ENCODE data around the gene FGF8. TPM values are rescaled to one million over a fixed set of nuclear protein-coding genes. Genes with fewer than 3 reads are reported as not detected.

FGF8 gene
- total and polyA plus RNA-seq, 10 of the 15 experiments (the other 5 are each of a cell fraction or from before 2014, with no cell fraction given), result 0.08 to 0.43 (median 0.17) TPM; not detected in 7

GRCh38 chr10:101784558-101784957 is 8.6 kb upstream of the FGF8 start:
- H3K79me2 ChIP-seq (ENCODE audit: control insufficient read depth, insufficient read depth, low read length), result peaks cover 11% of the 10 kb centered on the region
- H3K36me3 ChIP-seq (ENCODE audit: control insufficient read depth in 2 of 2, insufficient read depth in 2 of 2, low read length in 1 of 2), result peaks cover 4 to 18% of the 10 kb centered on the region in 2 experiments; a peak in 3 of 4 replicates
- ATAC-seq (no peak), DNase-seq (ENCODE audit: low read depth, low spot score) (no peak), FAIRE-seq (no peak)
- no peak overlapping the region for H2AFZ ChIP-seq (ENCODE audit: control insufficient read depth, low read depth, low read length)
- H3K4me2 ChIP-seq (ENCODE audit: control insufficient read depth, insufficient read depth), result no peak overlapping the region
- no peaks in the 10 kb centered on the region for H4K20me1 ChIP-seq (ENCODE audit: control insufficient read depth, insufficient read depth)
- TF ChIP-seq HDAC2 (IDR thresholded peaks at IDR 0.05) (no peak), CBX3 (IDR thresholded peaks at IDR 0.05; ENCODE audit: borderline replicate concordance, low read depth) (no peak), SIX5 (IDR thresholded peaks at IDR 0.05; ENCODE audit: low read depth, low read length, severe bottlenecking) (no peak), JUNB (IDR thresholded peaks at IDR 0.05) (no peak), POLR2AphosphoS5 (IDR thresholded peaks at IDR 0.05; ENCODE audit: low read length) (no peak), IRF4 (IDR thresholded peaks at IDR 0.05; ENCODE audit: low read depth, low read length) (no peak), ASH2L (IDR thresholded peaks at IDR 0.05; ENCODE audit: borderline replicate concordance, low read depth) (no peak), MLLT1 (IDR thresholded peaks at IDR 0.05) (no peak), PML (IDR thresholded peaks at IDR 0.05; ENCODE audit: low read length) (no peak)
- POLR2A ChIA-PET, result interaction anchor here (2.2 to 3.1 kb wide), 2 partner anchors 12 to 34 kb away, joined by 8 to 17 read pairs; partner anchors contain the start of gene OGA
- H3K27ac ChIP-seq (ENCODE audit: control insufficient read depth, insufficient read depth), result no peak overlapping the region
- H3K9me3 ChIP-seq (replicated peaks; ENCODE audit: control insufficient read depth, insufficient read depth, low read length), result no peaks in the 10 kb centered on the region
- no peak overlapping the region for H3K9ac ChIP-seq (ENCODE audit: control insufficient read depth, insufficient read depth, low read length)
- H3K4me3 ChIP-seq, result no peak overlapping the region
- 92% methylated on average over 2 of the region's 2 CpGs for WGBS (ENCODE audit: insufficient coverage, insufficient replicate concordance, low lambda C conversion rate, missing lambda C conversion rate)
- no peaks in the 10 kb centered on the region for H3K27me3 ChIP-seq (replicated peaks in 1 of 2; ENCODE audit: control insufficient read depth in 2 of 2, insufficient read depth in 2 of 2, low read length in 1 of 2)
- SMC1A ChIA-PET (ENCODE audit: uncharacterized antibody, unreplicated experiment), result interaction anchor here (1.0 to 7.9 kb wide), 9 partner anchors 11 to 225 kb away, joined by 3 to 139 read pairs (median 4); partner anchors contain the start of gene OGA
- peaks cover 29% of the 10 kb centered on the region for H3K4me1 ChIP-seq (ENCODE audit: control insufficient read depth, insufficient read depth, low read length)
- RAD21 ChIA-PET (ENCODE audit: unreplicated experiment), result interaction anchor here (1.5 to 7.9 kb wide), 3 partner anchors 168 to 223 kb away, joined by 3 to 172 read pairs (median 4); no protein-coding TSS in a partner anchor
- CTCF ChIA-PET, result interaction anchor here (0.6 to 9.8 kb wide), 13 partner anchors 12 to 1598 kb away, joined by 3 to 334 read pairs (median 3); partner anchors contain the start of gene OGA
- intact Hi-C loops (cut with micrococcal nuclease; ENCODE audit: unreplicated experiment) (loop anchor here (5.0 to 10.0 kb wide), 2 partner anchors 92 to 430 kb away; partner anchors contain the start of gene BTRC), in situ Hi-C loops (cut with MboI) (loop anchor here (5.0 kb wide), 2 partner anchors 177 to 572 kb away; no protein-coding TSS in a partner anchor)
- BruUV-seq (replicated peaks), result no TSS peak
